ENCODE measurements around the gene TOM1L2.
A peak's percentile ranks its signal among the peaks of the same experiment; 100 is the strongest.
"Not testable (repeated sequence)": the region's sequence is repeated elsewhere in the genome, so short reads cannot be mapped to it uniquely, and the experiment has no call there.

TOM1L2 gene

DNA sequence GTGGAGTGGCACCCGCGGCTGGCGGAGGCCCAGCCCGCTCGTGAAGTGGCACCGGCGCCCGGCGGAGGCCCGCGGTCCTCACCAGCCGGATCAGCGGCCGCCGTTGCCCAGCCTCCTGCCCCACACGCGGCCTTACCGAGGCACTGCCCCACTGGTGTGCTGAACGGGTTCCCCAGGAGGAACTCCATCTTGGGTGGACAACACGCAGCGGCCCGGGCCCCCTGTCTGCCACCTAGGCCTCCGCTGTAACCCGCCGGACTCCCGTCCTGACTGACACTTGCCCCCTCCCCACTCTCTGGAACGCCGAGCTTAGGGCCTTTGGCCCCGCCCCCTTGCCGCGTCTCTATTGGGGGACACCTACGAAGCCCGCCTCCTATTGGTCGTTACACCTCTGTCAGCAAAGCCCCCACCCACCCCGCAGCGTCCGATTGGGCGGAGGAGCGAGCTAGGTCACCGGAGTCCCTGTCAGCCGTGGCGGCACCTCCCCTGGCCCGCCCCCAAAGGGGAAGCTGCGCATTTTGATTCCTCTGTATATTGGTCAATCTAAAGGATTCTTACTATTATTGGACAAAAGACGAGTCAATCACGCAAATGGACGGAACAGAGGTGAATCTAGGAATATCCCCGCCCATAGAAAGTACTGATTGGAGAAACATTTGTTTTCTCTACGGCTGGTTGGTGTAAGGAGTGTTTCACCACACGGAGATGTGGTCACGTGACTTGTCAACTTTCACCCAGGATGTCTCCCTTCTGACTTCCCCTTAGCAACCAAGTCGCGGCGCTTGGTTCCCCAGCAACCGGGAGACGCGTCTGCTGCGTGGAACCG lies at the start of gene TOM1L2, which contains the start of gene DRC3:
TOM1L2 (minus strand) TSS at position 275 of the 826 bp plus-strand sequence; CDS start at position 188, 87 bp downstream.
DRC3 (plus strand) TSS at position 737 of the 826 bp plus-strand sequence. CDS start 4,737 bp downstream, outside the sequence.
- DNase-seq, result peak; percentile 99

- DNase-seq, result no peak
Measured at GRCh38 chr17:18021372-18021771, 49.2 kb upstream of the TOM1L2 start.

- no peak for DNase-seq
Measured at GRCh38 chr17:18020971-18021370, 48.8 kb upstream of the TOM1L2 start.

DNA sequence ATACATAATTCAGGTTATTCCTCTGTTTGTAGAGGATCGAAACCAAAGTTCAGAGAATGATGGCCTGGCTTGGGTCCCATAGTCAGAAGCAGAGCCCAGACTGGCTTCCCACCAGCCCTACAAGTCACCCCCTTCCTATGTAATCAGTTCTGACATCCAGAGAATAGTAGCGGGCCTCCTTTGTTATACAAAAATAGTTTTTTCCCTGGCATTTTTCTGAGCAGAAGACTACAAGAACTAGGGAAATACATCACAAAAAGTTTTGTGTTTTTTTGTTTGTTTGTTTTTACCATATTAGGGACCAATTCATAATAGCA lies 47.6 kb upstream of the TOM1L2 start:
- DNase-seq, result no peak

- no peak for DNase-seq
Measured at GRCh38 chr17:18018411-18018921, 46.3 kb upstream of the TOM1L2 start.

- DNase-seq, result no peak
Measured at GRCh38 chr17:18017958-18018357, 45.8 kb upstream of the TOM1L2 start.

DNA sequence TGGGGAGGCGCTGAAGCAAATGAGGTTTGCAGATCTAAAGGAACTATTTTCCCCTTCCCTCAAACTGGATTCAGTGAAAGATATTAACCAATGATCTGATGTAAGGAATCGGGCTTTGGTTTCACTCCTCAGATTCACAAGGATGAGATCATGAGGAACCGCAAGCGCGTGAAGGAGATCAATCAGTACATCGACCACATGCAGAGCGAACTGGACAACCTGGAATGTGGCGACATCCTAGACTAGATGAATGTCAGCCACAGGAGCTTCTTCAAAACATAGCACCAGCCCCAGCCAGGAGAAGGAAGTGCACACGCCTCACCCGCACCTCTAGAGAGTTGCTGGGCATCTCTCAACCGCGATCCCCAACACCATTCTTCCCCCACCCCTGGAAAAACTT lies 44.2 kb upstream of the TOM1L2 start:
- no peak for DNase-seq

DNA sequence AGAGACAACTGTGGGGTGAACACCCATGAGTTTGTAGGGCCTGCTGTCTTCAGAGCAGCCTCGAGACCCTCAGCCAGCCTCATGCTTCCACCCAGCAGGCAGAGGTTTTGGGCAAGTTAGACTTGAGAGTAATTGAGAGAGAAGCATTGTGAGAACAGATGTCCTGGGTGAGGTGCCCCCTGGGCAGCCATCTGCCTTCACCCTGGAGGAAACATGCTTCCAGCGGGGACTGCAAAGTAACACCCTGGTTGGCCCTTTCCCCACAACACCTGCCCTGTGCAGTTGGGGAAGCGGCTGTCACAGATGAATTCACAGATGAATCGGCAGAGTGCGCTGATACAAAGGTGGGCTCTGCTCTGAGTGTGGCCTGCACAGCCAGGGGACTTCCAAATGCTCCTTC lies 43.4 kb upstream of the TOM1L2 start:
- no peak for DNase-seq

- DNase-seq, result no peak
Measured at GRCh38 chr17:18014006-18014405, 41.8 kb upstream of the TOM1L2 start.

DNA sequence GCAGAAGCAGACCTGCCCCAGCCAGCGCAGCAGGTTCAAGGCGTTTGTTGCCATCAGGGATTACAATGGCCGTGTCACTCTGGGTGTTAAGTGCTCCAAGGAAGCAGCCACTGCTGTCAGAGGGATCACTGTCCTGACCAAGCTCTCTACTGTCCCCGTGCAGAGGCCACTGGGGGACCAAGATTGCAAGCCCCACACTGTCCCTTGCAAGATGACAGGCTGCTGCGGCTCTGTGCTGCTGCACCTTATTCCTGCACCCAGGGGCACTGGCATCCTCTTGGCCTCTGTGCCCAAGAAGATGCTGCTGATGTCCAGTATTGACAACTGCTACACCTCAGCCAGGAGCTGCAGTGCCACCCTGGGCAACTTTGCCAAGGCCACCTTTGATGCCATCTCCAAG lies 39.1 kb upstream of the TOM1L2 start:
- no peak for DNase-seq

GRCh38 chr17:18009609-18010420 lies 37.6 kb upstream of the TOM1L2 start:
- DNase-seq, result no peak

GRCh38 chr17:18008496-18009268 lies 36.5 kb upstream of the TOM1L2 start:
- DNase-seq, result no peak

DNA sequence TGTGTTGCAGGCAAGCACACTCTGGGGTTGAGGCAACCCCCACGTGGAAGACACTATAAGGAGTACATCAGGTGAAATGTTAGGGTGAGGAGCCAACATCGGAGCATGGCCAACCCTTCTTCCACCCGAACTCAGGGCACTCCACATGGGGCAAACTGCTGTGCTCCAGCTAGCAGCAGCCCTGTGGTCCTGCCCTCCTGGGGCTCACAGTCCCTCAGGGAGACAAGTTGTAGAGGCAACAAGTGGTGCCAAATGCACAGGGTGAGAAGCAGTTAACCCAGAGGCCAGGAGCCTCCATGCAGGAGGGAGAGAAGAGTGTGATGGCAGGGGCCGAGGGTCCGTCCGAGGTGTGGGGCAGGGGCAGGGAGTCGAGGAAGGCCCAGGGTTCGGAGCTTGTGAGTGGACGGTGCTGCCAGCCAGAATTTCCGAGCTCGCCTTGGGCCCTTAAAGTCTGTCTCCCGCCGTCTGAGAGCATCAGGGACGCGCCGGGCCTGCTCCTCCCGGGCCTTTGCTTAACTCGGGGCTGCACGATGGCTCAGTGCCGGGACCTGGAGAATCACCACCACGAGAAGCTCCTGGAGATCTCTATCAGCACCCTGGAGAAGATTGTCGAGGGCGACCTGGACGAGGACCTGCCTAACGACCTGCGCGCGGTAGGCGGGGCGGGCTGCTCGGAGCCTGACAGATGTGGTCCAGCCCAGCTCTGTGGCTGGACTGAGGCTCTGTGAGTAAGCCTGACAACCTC lies 34.5 kb upstream of the TOM1L2 start:
- DNase-seq, result no peak

DNA sequence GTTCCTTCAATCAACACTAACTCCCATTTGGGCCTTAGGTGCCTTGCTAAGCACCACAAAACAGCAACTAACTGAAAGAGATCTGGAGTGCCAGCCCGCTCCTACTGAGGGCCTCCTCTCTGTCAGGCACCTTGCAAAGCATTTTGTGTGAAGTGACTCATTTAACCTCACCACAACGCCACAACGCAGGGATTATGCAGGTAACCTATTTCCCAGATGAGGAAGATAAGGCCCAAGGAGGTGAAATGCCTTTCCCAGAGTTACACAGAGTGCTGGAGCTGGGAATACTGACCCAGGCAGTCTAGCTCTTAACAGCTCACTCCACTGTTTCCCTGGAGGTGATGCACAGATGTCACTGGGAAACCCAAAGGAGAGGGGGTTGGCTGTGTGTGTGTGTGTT lies 33.3 kb upstream of the TOM1L2 start:
- no peak for DNase-seq

DNA sequence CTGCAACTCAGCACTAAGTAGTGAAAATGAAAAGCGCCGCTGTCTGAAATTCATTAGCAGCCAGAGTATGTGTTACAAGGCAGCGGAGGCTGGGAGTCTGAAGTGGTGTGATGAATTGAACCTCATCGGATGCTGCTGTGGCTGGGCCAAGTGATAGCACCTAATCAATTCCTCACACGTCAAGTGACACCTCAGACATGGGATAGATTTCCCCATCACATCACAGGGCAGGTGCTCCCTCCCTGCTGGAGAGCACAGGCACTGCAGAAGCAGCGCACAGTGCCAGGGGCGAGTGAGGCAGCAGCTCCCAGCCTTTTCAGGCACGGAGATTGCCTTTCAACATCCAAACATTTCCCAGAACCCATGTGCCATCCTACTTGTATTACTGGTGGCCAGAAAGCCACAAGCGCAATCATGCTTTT lies 32.7 kb upstream of the TOM1L2 start:
- DNase-seq, result peak; percentile 39

- DNase-seq, result peak; percentile 59
Measured at GRCh38 chr17:18004345-18004744, 32.1 kb upstream of the TOM1L2 start.

GRCh38 chr17:18002171-18002570 lies 30.0 kb upstream of the TOM1L2 start:
- DNase-seq, result no peak

DNA sequence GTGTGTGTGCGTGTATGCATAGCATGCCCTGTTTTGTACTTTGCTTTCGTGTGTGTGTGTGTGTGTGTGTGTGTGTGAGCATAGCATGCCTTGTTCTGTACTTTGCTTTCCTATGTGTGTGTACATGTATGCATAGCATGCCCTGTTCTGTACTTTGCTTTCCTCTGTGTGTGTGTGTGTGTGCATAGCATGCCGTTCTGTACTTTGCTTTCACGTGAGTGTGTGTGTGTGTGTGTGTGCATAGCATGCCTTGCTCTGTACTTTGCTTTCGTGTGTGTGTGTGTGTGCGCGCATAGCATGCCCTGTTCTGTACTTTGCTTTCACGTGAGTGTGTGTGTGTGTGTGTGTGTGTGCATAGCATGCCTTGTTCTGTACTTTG lies 27.8 kb upstream of the TOM1L2 start:
- DNase-seq, result no peak

DNA sequence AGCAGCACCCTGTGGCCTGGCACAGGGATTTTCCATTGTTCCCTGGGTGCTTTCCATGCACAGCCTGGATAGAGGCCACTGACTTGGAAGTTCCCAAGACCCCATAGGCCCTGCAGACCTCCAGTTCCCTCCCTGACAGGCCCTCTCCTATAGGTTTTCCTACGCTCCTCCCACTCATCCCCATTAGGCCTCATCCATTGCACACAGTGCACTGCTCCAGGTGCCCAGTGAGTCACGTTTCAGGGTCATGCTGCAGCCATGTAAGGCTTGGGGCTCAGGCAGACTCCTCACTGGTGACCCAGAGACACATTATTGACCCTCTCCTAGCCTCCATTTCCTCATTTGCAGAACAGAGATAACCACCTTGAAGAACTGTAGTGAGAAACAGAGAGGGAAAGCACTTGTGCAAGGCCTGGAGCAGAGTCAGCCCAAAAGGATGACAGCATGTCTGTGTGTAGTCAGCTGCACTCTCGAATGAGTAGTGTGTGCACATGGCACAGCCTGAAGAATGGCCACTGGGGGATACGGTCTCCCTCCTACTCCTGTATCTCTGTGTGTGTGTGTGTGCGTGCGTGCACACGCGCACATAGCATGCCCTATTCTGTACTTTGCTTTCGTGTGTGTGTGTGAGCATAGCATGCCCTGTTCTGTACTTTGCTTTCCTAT lies 27.3 kb upstream of the TOM1L2 start:
- DNase-seq, result no peak

DNA sequence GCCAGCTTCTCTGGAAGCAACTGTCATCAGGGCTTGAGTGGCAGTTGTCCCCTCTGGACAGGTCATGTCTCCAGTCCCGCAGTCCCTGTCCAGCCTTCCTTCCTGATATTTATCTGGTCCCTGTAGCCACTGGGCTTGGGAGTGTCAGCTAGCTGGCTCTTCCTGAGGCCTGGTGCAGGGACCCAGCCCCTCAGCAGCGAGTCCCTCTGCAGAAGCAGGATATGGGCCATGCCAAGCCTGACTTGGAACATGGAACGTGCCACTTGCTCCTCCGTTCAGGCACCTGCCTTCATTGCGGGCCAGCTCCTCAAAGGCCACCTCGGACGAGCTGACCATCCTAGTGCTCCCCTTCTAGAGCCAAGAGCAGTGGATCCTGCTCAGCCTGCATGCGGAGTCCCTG lies 26.7 kb upstream of the TOM1L2 start:
- no peak for DNase-seq

GRCh38 chr17:17995887-17996286 lies 23.7 kb upstream of the TOM1L2 start:
- not testable (repeated sequence) for DNase-seq

All from NCI-H510A treated with DMSO at 0.1 percent for 48 hours (cell line).